GM18498 (cell line): ENCODE measurements around the gene RNF220.

Source experiments
- ATAC-seq: cut with Tn5 transposase; IDR thresholded peaks from one replicate; pipeline ENCODE4 v1.9.1; 2021; ENCODE audit warnings: mild to moderate bottlenecking, moderate library complexity; ENCODE audit not compliant: unreplicated experiment

The RNF220 gene

DNA sequence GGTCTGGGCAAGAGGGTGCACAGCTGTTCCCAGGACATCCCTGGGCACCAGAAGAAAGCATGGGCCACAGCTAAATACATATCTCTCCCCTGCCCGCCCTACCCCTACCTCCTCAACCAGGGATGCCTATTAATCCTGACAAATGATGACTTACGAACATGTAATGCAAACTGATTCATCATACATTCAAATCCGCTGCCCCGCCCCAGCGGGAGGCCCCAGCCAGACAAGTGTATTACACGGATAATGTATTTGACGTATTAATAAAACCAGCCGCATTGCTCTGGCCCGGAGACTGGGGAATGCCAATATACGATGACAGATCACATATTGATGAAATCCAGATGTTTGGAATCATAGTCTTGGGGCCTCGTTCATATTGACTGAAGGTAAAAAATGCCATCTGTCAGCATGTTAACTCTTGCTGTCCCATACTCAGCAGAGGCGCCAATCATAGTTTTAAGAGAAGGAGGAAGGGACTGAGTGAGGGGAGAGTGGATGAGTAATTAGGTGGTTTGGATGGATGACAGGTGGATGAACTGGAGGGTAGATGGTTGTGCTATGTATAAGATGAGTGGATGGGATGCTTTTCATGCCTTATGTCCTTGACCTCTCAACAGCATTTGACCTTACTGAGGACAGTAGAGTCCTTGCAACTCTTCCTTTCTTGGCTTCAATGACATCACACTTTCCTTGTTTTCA is 201.0 kb downstream of the RNF220 start:
- ATAC-seq: no peak

GRCh38 chr1:44606701-44607281 is 201.7 kb downstream of the RNF220 start:
- ATAC-seq: no peak

DNA sequence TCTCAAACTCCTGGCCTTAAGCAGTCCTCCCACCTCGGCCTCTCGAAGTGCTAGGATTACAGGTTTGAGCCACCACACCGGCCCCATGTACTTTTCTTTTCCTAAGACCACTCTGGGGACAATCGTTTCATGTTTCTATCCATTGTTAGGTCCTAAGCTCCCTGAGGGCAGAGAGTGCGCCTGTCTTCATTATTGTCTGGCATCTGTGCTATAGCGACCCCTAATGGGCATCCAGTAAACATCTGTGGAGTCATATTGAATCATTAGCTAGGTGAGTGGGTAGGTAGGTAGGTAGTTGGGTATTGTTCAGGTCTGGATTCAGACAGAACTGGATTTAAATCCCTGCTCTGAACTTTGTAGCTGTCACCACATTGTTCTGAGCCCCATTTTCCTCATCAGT is 203.1 kb downstream of the RNF220 start:
- no peak for ATAC-seq

GRCh38 chr1:44609412-44609767 is 204.3 kb downstream of the RNF220 start:
- no peak for ATAC-seq

DNA sequence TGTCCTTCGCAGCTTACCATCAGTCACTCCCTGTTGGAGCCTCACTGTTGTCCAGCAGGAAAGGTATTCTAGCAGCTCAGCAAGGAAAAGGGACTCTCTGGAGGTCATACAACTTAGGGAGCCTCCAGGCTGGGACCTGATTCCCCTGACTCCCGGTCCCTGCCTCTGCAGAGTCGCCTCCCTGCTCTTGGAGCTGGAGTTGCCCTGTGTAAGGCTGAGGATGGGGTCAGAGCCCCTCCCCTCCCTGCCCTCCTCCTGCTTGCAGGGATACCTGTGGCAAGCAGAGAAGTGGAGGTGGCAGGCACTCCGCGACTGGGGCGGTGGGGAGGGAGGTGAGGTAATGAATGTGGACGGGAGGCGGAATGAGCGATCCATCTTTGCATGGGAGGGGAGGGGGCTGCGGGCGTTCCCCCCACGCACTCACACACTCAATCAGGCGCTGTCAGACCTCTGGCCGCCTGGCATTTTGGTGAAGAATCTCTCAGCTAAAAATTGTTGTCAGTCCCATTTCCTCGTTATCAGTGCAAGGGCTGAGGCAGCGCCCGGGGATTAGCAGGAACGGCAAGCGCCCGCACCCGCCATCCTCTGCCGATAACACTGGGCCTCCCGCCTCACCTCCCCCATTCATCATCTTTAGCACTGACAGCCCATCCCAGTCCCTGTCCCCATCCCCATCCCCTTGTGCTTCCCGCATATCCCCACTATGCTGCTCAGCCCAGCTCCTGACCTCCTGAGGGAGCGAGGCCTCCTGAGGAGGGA is 204.9 kb downstream of the RNF220 start:
- ATAC-seq: no peak

DNA sequence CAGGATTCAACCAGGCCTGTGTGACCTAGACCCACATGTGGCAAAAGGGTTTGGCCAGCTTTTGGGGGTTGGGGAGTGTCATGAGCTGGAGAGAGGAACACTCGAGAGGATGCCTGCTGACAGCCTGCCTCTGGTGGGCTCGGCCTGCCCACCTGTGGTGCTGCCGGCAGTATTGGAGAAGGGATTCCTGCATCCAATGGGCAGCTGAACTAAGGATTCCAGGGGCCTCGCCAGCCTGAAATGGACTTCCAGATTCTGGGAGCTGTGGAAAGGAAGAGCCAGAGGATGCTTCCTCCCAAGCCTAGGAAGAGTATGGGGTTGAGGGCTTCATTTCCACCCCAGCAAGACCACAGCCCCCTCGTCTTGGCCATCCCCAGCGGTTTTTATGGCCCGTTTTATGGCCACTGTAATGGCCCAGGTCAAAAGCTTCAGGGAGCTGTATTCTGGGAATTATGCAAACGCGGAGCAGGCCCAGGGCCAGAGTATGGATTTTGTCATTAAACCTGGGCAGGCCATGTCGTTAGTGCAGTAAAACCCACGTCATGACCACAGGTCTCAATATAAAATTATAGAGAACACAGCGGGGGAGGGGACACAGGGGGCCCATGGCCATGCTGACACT is 205.6 kb downstream of the RNF220 start:
- ATAC-seq: no peak

DNA sequence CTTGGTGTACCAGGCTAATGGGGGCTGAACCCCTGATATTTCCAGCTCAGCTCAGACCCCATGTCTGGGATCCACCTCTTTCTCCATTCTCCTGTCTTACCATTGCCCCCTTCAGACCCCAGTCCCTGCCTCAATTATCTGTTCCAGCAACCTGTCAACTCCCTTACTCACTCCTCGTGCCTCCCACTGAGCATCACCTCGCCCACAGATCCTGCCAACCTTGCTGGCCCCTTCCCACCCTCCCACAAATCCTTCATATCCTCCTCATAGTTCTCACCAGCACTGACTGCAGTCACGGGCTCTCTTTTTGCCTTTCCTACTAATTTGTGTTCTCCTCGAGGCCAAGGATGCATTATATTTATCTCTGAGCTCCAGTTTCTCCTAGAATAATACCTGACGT is 206.4 kb downstream of the RNF220 start:
- no peak for ATAC-seq

DNA sequence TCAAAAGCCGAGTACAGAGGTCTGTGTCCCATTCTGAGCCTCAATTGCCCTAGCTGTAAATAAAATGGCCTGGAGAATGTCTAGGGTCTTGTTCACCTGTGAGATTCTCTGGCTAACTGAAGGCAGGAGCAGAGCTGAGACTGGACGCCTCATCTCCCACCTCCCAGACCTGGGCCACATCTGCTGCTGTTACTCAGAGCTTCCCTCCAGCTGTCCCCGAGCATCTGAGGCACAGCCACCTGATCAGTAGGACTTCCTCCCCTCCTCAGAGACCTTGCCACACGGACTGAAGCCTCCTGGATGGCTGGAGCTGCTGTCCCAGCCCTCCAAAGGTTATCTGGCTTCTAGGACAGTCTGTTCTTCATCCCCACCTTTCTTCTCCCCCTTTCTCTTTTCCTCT is 206.8 kb downstream of the RNF220 start:
- ATAC-seq: no peak

GRCh38 chr1:44613941-44614340 is 208.9 kb downstream of the RNF220 start:
- no peak for ATAC-seq

DNA sequence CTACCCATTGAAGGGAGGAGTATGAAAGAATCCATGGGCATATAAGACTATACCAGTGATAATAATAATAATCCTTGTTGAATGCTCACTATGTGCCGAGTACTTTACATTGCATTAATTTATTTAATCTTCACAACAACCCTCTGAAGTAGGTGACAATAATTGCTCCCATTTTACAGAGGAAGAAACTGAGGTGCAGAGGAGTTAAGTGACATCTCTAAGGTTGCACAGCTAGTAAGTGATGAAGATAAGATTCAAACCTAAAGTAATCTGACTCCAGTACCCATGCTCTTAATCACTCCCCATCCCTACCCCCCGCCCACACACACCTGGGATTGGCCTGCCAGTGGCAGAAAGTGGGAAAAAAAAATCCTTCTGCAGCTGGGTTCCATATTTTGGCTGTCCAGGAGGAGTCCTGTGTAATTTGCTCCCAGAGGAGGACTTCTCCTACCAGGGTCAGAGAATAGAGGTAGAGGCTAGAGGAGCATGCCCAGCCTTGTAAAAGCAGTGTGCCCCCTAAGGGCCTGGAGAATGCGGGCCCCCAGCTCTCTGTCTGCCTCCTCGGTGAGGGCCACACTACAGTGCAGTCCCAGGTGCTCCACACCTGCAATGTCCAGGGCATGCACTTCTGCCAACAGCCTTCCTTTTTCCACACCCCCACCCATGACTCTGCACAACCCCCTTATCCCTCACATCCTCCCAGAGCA is 211.4 kb downstream of the RNF220 start:
- no peak for ATAC-seq

DNA sequence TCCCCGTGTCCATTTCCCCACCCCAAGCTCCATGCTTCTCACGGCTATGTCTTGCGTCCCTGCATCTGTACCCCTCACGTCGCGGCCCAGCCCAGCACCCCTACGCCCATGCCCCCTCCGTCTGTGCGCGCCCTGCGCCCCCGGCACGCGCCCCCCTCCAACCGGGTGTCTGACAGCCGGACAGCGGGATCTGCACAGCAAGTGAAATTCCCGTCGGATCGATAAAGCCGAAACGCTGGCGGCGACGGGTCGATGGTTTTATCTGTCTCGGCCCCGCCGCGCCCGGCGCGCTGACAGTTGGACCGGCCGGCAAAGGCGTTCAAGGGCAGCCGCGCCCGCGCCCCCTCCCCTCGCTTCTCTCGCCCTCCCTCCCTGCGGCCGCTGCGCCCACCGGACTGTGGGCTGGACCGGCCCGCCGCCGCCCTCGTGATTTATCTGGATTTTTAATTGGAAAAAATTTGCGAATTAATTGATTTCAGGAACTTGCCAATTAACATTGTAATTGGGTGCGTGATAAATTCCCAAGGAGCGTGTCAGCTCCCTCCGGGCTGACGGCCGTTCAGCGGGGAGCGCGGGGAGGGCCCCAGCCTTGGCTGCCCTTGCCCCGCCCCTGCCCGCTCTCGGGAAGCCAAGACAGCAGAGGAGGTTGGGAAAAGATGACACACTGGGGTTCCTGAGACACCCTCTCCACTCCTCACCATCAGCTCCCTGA is 212.1 kb downstream of the RNF220 start:
- ATAC-seq: no peak

- no peak for ATAC-seq
These were observed 212.6 kb downstream of the RNF220 start for GRCh38 chr1:44617703-44618029.

GRCh38 chr1:44619261-44619900 is 214.3 kb downstream of the RNF220 start:
- ATAC-seq: no peak

DNA sequence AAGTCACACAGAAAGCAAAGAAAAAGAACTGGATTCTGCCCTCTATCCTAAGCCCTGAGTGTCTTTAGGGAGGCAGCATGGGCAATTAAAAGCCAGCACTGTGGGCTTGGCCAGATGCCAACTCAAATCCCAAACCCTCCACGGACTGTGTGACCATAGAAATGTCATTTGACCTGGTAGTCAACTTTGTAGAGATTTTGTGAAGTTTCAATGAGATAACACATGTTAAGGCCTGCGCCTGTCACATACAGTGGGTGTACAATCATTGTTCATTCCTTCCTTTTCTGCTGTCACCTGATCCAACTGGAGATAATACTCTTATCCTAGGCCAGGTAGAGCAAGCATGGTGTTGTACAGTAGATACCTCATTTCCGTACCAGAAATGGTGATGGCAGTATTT is 215.0 kb downstream of the RNF220 start:
- ATAC-seq: no peak

- no peak for ATAC-seq
These were observed 216.8 kb downstream of the RNF220 start for GRCh38 chr1:44621841-44622286.

- ATAC-seq: no peak
These were observed 219.3 kb downstream of the RNF220 start for GRCh38 chr1:44624268-44624901.

- ATAC-seq: no peak
These were observed 220.3 kb downstream of the RNF220 start for GRCh38 chr1:44625348-44625747.

- ATAC-seq: no peak
These were observed 224.1 kb downstream of the RNF220 start for GRCh38 chr1:44628962-44629756.

DNA sequence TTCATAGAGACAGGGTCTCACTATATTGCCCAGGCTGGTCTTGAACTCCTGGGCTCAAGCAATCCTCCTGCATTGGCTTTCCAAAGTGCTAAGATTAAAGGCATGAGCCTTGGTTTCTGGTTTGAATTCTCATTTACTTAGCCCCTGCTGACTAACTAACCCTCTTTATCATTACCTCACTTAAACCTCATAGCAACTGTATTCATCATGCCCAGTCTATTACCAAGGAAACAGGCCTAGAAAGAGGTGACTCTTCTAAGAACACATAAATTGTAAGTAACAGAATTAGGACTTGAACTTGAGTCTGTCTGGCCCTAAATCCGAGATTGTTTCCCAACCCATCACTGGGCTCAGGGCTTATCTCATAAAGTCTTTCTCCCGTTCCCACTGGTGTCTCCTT is 225.1 kb downstream of the RNF220 start:
- ATAC-seq: no peak
